DMS79 (cell line): Measurements from ENCODE around the gene C1orf167.

Experiments
- DNase-seq: peaks from one replicate; lab custom pipeline; 2025; lab: John Stamatoyannopoulos, UW

Gene C1orf167

GRCh38 chr1:11835441-11836225, 73.6 kb downstream of the C1orf167 start:
- no peak for DNase-seq

- no peak for DNase-seq
Measured at GRCh38 chr1:11836955-11837766, 75.2 kb downstream of the C1orf167 start.

- DNase-seq, result no peak
Measured at GRCh38 chr1:11837767-11838348, 75.9 kb downstream of the C1orf167 start.

GRCh38 chr1:11838349-11839272, 76.6 kb downstream of the C1orf167 start:
- peak; percentile 22 for DNase-seq
